HG03159 (cell line): ENCODE results near the gene MGP.

ENCODE experiments used
- ATAC-seq: cut with Tn5 transposase; IDR thresholded peaks from one replicate; pipeline ENCODE4 v1.9.1; 2021; ENCODE audit warnings: mild to moderate bottlenecking, moderate library complexity; ENCODE audit not compliant: unreplicated experiment

The MGP gene

DNA sequence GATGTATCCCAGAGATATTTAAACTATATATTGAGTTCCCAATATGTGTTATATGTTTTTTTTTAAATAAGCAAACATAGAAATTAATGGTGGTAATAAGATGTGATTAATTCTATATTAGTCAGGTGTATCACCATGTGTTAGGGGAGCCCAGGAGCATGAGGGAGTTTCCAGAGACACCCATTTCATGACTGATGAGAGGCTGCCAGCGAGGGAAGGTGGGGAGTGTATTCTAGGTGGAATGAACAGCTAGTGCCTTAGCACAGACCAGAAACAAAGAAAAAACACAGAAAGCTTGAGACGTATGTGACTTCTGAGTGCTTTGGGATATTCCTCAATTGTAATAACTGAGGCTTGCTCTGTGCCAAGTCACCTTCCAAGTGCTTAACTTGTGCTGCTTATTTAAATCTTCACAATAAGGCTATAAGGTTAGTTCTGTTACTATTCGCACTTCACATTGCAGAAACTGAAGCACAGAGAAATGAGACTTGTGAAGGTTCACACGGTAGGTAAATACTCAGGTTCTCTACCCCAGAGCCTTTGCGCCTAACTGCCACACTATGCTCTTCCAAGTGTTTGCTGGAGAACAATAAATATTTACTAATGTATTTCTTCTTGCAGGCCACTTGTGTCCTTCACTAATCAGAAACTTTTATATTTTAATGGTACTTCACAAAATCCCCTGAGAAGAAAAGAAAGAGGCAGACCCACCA is 17.9 kb upstream of the MGP start:
- ATAC-seq: no peak

DNA sequence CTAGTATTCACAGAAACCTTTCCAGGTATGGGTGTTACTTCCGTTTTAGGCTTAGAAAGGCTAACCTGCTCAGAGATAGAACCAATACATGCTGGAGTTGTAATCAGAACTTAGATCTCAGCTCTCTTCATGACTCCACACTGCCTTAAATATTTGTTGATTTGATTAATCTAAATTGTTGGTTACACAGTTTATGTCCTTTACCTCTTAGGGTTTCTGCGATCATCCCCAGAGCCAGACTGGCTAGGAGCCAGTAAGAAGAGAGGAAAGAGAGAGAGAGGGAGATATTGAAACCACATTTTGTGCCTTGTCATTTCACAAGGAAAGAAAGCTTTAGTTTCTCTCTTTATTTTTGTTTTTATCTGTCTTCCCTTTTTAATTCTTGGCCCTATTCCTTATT is 16.8 kb upstream of the MGP start:
- ATAC-seq: no peak

DNA sequence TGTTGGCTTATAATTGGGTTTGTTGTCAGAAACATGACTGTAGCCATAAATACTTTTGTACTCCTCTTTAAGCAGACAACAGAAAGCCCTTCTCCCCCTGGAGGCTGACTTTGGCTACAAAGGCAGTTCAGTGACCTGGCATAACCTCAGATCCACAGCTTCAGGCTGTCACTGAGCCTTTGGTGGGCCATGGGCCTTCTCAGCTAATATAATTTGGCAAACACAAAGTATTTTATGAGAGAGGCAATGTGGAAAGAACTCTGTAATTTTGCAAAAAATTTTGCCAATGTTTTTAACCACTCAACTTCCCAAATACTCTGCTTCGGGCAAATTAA is 15.5 kb upstream of the MGP start:
- ATAC-seq: no peak

DNA sequence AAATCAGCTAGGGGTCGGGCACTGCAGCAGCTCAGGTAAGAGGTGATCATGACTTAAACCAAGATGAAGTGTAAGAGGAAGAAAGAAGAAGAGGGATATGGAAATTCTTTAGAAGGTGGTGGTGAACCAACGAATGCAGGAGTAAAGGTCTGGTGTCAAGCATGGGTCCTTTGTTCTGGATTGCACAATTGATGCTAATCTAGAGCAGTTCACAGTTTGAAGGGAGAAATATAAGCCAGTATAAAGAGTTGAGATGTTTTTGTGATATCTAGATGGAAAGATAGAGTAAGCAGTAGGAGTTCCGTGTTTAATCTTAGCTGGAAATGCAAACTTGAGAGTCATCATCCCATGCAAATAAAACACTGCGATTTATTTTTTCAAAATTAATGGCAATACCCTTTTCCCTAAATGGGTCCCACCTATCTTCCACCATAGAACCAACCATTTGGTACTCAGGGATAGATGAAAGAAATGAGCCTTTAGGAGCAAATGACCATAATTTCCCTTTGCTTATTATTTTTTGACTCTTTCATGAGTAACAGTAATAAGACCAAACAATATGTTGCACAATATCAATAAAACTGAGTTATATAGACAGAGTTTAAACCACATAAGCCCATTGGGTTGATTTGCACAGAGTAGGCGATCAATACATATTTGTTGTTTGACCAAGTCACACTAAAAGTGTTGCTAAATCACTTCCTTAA is 15.0 kb upstream of the MGP start:
- no peak for ATAC-seq

DNA sequence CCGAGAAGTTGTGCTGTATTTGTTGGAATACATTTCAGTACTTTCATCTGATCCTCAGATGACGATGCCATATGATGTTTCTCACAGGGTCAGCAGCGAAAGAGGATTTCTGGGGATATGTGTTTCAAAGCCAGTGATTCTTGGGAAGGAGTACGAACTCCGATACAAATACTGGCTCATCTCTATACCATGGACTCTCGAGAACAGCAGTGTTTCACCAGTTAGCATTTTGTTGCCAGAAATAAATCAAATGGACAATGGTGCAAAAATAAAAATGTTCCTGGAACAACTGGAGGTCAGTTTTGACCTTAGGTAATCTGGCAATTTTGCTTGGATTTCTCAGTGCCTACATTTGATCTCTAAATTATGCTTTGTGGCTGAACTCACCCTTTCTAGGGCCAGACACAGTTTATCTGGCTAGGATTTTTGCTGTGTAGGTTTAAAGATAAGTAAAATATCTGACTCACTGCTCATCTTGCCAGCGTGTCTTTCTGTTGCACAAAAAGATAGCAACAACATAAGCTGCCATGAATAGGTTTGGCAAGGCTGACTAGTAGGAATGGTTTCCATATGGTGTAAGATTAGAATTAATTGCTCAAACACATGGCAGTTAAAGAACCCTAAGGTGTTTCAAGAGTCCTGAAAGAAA is 11.0 kb upstream of the MGP start:
- no peak for ATAC-seq

DNA sequence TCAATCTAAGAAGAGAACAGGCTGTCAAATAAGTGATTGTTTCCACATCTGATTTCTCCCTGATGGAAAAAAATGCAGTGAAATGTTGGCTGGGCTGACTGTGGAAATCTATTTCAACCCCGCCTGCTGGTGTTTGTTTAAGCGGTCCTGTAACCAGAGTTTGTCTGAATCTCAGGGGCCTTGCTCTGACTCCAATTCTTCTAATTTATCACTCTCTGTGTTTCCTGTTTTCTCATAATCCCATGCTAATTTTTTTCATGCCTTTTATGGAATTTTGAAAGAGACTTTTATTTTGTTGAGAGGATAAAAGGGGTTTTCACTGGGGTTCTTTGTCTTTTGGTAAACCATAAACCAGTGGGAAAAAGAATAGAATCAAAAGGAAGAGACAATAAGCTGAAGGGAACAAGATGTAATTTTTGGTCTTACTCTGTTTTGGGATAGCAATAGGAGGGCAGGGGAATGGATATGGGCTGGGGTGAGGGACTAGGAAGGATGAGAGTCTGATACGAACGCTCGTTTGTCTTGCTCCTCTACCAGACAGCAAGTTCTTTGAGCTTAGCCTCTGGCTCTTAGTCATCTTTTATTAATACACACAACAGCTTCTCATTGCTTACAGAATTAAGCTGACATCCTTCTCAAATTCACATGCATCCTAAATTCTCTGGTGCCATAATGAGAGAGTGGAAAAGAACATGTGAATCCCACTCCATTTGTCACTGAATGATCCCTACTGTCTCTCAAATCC is 8.0 kb upstream of the MGP start:
- ATAC-seq: no peak

DNA sequence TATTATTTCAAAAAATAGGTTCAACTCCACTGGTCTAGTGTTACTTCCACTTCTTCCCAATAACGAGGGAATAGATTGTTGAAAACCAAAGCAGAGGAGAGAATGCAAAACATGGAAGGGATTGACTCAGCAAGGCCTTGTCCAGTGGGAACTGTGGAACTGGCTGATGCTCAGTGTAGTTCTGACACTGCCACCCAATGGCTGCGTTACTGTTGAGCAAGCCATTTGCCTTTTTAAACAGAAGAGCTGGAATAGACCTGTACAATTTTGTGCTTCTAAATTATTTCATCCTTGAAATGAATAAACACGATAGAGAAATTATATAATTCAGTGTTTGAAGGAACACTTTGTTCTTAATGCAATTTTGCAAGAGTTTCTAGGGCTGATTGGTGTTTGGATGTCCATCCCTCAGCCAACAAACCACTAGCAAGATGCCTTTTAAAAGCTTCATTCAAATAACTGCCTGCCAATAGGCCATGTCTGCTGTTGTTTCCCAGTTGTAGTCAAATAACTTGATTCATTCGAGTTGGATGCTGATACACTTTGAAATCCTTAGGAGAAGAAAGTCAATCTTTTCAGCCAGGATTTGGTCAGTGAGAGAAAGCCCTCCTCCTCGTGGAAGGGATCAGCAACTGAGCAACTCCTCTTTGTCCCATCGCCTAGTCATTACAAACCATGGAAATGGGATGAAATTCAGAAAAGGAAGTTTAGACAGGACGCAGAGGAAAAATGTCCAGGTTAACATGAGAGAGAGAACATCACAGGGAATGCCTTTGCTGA is 7.3 kb upstream of the MGP start:
- no peak for ATAC-seq

DNA sequence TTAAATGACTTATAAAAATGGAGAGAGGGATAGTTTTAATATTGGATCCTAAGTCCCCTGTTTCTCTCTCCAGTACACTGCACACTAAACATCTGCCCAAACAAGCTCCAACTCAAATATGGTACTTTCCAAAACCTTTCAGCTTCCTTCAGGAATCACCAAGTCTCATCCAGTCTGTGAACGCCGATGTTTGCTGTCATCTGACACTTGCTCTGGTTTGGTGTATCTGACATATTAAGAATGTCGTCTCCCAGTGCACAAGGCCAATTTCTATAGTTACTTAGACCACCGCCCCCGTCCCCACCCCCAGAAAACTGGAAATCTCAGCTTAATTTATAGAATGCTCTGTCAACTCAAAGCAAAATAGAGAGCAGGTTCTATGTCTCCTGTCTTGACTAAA is 5.0 kb upstream of the MGP start:
- ATAC-seq: no peak

DNA sequence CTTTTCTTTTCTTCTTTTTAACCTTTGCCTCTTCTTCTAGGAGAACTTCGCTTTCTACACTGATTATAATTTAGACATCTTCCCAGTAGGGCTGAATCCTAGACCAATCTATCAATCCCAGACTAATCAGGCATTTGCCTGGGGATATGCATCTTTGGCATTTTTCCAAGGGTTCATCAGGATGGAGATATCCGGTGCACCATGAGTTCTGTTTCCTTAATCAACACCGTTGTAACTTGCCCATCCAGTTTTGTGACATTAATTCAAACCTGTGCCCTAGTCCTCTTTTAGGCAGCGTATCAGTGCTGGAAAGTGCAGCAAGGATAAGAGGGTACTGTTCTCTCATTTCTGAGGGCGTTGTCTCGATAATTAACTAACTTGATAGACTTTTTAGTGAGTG is 617 bp upstream of the MGP start:
- ATAC-seq: no peak

DNA sequence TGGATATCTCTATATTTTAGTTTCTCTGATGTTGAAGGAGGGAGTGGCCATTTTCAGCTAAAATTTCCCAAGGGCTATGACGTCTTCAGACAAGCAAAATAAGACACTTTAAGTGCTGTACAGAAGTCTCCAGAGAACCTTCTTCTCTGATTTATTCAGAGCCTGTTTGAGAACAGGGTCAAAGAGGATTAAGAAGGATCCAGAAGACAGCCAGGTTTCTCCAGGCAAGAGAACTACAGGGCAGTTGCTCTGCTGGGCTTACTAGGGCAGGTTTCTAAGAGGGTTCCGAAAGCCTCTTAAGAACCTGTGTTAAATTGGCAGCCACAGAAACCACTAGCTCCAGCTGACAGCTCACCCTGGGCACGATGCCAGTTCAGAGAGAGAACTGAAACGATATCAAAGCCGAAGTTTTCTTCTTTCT is 1.2 kb downstream of the MGP start:
- peak; percentile 98 for ATAC-seq

DNA sequence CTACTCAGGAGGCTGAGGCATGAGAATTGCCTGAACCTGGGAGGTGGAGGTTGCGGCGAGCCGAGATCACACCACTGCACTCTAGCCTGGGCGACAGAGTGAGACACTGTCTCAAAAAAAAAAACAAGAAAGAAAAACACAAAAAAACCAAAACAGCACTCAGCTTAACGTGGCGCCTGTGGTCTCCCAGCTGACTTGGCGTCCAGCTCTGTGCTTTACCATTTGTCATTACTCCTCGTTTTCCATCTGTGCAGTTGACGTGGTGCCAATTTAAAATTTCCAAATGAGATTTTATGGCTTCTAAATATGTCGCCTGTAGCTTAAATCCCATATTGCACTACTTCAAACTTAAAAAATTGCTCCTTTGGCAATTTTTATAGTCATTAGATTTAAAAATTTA is 2.0 kb downstream of the MGP start:
- no peak for ATAC-seq

DNA sequence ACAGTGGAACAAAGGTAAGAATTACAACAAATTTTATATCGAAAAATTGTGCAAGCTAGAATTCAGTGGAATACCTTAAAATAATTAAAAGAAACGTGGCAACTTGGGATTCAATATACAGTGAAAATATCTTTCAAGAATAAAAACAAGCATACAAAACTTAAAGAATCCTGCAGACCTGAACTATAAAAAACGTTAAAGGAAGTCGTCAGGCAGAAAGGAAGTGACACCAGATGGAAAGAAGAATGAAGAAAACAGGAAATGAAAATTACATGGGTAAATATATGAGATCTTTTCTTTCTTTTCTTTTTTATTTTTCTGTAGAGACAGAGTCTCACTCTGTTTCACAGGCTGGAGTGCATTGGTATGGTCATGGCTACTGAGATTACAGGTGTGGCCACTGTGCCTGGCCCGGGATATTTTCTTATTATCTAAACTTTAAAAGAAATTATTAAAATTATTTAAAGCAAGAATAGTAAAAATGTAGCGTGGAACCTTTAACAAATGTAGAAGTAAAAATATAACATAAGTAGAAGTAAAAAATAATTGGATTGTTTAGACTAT is 4.7 kb downstream of the MGP start:
- no peak for ATAC-seq

DNA sequence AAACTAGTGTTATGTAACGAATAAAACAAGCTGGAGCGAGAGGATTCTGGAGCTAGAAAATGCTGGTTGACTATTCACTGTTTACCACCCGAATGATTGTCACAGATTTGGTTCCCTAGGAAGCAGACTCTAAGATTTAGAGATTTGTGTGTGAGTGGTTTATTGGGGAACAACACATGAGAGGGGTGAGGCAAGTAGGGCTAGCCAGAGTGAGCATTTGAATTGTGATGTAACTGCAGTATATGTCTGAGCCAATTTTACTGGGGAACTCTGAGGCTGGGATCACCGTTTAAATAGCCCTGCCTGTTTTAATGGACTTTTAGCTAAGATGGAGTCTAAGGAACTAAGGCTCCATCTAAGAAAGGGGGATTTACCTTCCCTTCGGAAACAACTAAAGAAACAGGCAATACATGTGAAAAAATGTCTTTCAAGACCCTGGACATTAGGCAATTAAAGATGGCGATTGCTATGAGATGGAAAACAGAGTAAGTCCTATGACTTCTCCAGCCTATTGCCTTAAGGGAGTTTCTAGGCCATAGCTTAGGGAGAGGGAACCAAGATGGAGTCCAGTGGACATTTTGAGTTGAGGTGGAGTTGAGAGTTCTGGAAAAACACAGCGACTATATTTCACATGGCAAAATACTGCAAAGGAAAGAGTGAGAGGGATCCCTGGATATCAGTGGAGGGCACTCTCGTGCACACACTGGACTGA is 6.3 kb downstream of the MGP start:
- ATAC-seq: no peak

DNA sequence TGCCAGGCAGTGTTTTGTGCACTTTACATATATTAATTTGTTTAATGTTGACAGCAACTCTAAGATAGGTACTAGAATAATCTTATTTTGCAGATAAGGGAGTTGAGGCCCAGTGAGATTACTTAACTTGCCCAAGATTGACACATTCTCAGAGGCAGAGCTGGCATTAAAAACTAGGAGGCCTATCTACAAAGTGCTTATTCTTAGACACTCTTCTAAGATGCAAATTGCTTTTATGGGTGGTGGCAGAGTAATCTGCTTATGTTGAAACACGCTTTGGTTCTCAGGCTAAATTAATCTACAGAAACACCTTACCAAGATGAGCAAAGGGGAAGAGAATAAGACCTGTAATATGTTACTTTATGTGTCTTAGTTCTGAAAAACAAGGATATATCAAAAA is 7.2 kb downstream of the MGP start:
- no peak for ATAC-seq

DNA sequence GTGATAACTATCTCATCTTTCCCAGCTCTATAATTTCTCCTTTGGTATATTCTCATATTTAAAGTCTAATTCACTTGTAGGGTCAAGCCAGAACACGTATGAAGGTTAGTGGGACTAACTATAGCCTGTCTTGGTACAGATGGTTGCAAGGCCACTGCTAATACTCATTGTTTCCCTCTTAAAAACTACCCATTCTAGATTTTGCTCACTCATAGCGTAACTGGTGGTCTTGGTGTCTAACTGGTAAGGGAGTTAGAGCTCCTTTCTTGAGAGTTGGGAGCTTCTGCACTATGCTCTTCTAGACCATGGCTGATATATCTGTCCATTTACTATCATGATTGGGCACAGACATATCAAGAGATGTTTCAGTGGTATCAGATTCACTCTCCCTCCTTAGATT is 8.8 kb downstream of the MGP start:
- ATAC-seq: no peak

DNA sequence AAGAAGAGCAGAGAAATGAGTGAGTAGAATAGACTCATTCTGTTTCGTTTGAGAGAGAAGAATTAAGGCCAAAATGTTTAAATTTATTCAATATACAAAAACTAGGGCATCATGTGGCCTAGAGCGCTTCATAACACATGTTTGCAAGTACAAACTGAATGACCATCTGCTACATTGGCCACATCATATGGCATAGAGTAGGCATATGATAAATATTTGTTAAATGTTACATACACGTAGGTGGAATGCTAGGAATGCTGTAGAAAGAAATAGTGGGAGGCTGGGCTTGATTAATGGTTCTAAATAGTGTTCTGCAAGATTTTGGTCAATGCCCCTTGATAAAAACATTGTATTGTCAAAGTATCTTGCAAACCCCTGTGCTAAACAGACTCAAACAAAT is 10.8 kb downstream of the MGP start:
- ATAC-seq: no peak

DNA sequence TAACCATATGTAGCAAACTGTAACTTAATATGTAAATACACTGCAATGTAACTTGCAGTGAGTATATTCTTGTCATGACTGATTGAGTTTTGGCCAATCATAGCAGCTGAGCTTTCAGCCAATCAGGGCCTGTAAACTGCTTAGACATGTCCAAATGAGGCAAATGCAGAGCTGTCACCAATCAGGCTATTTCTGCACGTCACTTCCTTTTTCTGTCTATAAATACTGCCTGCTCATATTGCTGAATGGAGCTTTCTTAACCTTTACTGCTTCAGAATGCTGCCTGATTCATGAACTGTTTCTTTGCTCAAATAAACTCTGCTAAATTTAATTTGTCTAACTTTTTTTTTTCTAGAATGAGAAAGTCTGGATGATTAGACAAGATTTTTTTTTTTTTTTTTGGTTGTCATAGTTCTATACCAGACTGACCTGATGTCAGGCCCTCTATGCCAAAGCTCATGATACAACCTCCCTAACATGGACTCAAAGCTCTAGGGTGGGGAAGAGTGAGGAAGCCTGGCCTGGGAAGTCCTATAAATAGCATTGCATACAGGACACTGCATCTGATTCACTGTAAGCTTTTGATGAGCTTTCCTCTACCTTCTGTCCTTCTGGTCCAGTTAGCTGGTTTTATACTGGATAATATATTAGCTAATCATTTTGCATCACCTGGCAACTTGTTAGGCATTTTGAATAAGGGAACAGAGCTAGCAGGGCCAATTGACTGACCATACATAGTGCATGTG is 12.0 kb downstream of the MGP start:
- no peak for ATAC-seq

DNA sequence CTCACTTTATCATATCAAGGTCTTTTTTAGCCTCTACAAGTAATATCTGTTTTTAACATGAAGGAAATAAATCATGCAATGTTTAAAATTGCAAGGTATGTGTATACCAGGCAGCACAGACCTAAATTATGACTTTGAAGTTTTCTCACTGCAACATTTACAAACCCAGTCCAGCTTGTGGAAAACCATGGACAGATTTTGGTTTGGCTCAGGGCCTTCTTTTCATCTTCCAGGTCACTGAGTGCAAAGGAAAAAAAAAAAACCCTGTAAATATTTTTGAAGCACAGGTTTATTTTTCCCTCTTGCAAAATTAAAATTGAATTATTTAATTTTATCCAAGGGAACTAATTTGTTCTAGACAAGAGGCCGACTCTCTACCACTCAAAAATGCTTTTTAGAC is 13.8 kb downstream of the MGP start:
- no peak for ATAC-seq

DNA sequence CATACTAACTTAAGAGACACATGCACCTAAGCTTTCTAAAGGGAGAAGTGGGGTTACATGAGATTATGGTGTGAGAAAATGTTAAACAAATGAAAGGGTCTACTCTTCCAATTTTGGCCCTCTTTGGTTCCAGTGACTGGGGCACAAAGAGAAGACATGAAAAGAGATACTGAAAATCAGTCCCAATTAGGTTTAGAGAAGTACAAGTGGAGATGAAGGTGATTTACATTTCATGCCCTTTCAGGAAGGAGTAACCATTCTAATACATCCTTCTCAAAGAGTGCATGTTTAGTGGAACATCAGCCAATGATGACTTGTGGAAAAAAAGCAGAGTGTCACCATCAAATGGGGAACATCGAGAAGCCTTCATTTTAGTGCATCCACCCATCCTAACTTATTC is 14.4 kb downstream of the MGP start:
- ATAC-seq: no peak
